ENCODE data around the gene TRIO.

TRIO gene

DNA sequence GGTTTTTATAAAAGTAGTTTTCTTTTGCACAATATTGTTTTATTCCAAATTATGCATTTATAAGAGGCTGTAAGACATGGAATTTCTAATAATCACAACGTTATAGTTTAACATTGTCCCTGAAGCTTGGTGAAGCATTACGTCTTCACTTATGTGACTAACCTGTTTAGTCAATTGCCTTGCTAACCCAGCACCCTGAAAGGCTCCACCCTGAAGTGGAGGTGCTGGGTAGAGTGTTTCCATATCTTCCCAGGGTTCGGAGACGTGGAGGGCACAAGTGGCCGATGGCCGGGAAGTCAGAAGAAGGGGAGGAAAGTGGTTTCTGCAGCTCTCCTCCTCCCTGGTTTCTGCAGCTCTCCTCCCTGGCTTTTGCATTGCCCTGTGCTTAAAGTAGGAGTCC, 83.4 kb downstream of the TRIO start:
- no peak for DNase-seq (ENCODE audit: low read depth)

DNA sequence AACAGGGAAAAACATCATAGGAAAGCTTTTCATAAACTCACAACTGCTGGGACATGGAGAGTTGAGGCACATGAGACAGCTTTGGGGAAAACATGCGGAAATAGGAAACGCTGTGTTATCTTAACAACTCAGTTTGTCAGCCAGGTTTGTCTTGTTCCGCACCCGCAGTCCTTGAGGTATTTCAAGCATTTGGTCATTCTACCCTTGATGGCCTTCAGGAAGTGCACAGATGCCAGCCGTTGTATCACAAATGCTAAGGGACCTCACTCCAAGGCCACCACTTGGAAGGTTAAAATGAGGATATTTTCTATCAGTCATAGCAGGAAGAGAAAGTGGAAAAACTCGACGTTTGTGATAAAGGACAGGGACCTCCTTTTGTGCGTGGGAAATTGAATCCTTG, 83.8 kb downstream of the TRIO start:
- no peak for DNase-seq (ENCODE audit: low read depth)

DNA sequence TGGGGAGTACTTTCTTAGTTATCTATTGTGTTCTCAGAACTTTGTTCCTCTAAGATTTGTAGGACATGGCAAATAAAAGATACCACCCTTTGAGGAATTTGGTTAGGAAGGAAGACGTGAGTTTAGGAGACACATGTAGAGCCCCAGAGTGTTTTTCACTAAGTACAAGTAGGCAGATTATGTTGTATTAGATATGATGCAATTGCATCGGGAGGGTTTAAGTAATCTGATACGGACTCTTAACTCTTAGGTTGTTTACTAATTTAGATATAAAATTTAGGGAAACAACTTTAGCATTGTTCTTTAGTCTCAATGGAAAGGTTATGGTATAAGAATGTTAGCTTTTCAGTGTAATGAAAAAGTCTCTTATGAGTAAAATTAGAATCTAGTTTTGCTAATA, 84.4 kb downstream of the TRIO start:
- DNase-seq (ENCODE audit: low read depth), result no peak

DNA sequence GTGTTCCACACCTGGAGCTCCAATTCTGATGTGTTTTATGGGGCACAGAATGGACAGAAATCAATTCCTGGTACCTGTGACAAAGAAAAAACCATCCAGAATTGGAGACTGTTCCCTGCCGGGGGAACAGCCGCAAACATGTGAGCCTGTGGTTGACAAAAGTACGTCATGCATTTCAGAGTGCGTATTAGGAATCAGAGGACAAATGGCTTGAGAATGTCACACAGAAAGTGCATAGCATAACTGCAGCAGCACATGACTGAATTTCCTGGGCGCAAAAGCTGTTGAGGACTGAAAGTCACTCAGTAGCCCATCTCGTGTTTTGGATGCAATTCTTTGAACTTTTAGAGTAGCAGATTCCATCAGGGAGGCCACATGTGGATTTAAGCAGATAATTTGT, 85.1 kb downstream of the TRIO start:
- DNase-seq (ENCODE audit: low read depth), result no peak

DNA sequence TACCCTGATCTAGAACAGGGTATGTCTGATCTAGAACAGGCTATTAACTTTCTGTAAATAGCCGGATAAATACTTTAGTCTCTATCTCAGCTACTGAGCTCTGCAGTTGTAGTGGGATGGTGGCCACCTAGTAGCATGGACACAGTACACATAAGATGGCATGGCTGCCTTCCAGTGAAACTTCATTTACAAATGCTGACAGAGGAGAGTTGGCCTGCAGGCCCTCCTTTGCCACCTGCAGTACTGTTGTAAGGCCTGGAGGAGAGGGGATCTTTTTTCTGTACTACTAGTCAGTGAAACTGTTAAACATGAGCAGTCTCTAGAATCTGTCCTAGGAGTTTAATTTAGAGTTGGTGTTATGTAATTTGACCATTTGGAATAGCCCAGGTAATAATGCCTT, 86.0 kb downstream of the TRIO start:
- no peak for DNase-seq (ENCODE audit: low read depth)

DNA sequence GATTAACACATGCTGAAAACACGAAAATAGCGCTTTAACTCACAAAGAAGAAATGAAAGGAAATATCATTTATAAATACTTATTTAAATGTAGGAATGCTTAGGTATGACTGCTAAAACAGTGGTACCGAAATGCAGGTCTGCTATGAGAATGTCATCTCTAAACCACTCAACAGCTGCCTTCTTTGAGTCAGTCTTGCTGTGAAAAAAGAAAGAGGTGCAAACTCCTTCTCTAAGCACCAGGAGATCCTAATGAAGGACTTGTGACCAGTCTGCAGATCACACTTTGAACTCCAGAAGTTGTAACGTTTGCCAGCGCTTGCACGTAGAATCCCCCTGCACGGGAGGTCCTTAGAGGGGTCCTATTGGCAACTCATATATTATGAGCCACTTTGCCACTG, 86.6 kb downstream of the TRIO start:
- no peak for DNase-seq (ENCODE audit: low read depth)

DNA sequence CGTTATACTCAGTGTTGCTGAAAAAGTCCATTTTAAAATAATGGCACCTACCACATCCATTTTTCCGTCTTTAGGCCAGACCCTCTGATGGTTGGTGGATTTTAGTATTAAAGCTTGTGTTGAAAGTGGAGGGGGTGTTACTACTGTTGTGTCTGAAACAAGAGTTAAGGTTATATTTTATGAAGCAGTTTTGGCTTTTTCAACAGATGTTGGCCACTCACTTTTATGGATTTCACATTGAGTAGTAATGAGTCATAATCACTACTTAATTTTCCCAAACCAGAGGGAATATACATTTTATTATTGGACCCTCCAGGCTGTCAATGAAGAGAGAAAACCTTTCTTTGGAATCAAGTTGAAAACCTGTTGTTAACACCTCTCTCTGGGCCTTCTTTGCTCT, 88.0 kb downstream of the TRIO start:
- DNase-seq (ENCODE audit: low read depth), result no peak

DNA sequence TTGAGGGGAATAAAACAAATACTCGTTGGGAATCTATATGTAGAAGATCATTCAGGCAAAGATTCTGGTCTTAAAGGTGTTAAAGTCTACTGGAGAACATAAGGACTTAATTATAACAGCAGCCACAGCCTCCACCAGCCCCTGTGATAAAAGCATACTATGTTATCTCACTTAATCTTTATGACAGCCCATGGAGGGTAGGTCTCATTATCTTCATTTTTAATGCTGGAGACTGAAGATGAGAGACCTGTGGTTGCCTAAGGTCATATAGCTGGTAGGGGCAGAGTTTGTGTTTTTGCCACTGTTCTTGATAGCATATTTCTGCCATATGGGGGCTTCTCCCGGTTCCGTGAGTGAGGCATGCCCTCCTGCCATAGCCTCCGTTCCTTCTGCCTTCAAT, 88.7 kb downstream of the TRIO start:
- DNase-seq (ENCODE audit: low read depth), result no peak

DNA sequence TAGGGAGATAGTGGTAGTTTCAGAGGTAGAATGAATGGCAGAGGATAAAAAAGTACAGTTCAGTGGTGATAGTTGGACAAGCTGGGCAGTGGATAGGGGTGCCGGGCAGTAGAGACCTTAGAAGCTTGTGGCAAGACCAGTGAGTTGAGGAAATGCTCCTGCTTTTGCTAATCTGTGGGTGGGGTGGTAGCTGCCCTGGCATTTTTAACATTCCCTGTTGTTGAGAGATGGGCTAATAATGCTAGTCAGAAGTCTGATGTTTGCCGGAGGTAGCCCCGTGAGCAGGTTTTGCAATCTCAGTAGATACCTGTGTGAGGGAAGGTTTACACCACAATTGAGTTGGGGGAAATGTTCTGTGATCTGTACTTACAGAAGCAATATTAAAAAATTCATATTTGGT, 91.1 kb downstream of the TRIO start:
- DNase-seq (ENCODE audit: low read depth), result no peak

DNA sequence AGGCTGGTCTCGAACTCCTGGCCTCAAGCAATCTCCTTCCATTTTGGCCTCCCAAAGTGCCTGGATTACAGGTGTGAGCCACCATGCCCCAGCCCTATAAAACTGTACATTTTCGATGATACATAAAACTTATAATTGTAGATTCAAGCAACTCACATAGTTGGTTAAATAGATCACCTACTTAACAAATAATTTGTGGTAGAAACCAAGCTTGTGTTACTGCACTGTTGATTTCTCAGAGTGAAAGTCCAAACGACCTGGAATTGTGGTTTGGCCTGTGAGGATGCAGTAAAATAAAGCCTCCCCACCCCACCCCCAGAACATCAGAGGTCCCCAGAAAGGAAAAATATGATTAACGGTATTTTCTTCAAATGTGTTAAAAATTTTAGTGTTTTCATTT, 92.7 kb downstream of the TRIO start:
- no peak for DNase-seq (ENCODE audit: low read depth)

DNA sequence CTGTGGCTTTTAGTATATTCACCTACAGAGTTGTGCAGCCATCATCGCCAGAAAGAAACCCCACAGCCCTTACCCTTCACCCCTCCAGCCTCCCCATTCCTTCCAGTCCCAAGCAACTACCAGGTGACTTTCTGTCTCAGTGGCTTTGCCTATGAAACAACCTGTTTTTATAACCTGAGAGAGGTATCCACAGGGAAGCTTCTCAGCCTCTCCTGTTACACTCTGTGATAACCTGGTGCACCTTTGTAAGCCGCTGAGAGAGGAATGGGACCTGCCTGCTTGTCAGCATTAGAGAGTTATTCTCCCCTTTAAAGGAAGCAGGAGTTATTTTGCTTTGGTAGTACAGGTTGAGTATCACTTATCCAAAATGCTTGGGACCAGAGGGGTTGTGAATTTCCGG, 93.6 kb downstream of the TRIO start:
- DNase-seq (ENCODE audit: low read depth), result no peak

DNA sequence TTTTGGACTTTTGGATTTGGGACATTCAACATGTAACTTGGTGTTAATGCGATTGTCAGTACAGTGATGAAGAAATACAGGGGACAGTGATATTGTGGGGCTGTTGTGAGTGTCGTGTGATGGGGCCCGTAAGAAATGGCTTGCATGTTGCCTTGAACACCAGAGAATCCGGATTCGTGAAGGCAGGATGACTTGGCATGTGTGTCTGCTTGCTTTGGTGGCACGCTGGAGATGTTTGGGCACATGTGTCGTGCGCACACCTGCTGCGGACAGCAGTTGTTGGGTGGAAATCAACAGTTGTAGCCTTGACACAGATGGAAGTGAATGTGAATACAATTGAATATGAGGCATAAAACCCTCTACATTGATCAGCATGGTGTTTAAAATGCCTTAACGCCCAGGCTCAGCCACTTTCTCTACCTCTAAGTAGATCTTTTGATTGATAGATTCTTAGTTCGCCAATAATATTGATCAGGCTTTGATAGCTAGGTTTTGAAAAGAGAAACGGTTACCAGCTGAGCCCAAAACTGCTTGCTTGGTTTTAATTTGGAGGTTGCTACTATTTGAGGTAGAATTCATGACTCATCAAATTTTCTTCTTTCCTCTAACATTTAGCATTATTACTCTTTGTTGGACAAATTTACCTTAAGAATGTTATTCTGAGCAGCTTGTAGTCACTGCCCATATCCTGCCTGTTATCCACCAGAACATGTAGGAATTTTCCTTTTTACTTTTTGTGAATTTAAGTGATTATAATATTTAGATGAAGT, 94.4 kb downstream of the TRIO start:
- DNase-seq (ENCODE audit: low read depth), result no peak

DNA sequence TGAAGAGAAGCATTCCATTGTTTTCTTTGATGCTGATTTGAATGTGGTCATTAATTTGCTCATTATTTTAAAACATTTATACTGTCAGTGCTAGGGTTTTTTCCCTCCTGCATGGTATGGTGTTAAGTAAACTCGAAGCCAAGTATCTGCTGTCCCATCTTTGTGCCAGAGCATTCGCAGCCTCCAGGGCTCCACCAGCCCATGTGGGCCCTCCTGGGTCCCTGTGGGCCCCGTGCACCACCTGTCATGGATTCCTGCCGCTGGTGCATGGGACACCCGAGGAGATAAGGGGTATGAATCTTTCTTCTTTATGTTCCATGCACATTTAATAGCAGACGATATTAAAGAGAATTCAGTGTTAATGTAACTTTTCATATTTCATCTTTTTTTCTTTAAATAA, 95.1 kb downstream of the TRIO start:
- no peak for DNase-seq (ENCODE audit: low read depth)

DNA sequence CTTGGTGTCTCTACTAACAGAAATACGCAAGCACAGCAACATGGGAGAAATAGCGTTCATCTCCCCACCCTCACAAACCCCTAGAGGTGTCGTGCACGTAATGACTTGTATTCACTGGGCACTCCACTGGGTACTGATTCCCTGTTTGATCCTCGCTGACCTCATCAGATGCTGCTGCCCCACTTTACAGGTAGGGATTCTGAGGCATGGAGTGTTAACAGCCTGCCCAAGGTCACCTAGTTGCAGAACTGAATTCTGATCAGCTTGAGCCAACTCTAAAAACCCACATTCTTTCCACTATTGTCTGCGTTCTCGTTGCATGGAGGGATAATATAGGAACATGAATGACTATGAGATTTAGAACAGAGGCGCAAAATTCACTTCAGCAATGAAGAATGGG, 96.3 kb downstream of the TRIO start:
- no peak for DNase-seq (ENCODE audit: low read depth)

DNA sequence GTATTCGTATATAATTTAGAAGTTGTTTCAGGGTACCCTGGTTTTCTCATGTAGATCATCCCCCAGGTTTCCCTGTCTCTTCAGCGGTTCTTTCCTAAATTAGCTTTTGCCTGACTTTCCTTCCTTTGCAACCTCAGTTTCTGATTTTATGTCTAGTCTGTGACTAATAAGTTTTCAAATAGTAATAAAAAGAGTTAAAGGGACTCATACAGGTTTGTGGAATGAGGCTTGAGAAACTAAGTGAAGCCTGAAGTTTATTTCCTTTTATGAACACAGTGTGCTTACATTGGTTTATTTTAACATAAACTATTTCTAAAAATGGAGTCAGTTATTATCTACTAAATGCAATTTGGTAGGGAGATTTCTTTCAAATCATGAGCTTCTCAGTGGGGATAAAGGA, 96.8 kb downstream of the TRIO start:
- DNase-seq (ENCODE audit: low read depth), result no peak

DNA sequence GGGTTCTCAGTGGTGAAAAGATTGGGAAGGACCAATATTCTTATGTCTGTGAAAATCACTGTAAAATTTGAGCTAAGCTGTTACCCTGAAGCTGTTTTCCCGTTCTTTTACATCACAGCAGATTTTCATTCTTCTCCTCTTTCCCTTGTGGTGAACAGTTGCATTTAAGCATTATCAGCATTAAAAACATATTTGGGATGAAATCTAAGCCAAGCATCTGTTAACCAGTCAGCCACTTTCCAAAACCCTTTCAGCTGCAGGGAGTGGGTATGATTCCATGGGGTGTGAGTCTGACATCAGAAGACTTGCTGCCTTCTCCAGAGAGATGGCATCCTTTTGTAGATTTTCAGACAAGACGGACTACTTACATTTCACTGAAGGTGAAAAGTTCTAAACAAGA, 97.2 kb downstream of the TRIO start:
- DNase-seq (ENCODE audit: low read depth), result peak; percentile 44

DNA sequence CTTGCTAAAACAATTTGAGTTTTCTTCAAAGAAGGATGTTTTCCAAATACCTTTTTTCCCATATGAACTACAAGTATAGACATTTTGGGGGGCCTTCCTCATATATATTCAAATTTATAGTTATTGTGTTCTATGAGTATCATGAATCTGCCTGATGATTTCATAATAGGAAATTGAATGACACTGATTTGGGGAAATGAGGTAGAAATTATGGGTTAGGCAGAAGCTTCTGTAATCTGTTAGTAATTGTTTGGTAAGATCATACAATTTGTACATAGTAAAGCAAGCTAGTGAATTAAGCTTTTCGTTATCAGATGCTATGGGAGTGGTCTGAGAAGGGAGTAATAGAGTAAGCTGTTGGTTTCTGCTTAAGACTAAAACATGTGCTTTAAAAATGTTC, 98.0 kb downstream of the TRIO start:
- DNase-seq (ENCODE audit: low read depth), result no peak

DNA sequence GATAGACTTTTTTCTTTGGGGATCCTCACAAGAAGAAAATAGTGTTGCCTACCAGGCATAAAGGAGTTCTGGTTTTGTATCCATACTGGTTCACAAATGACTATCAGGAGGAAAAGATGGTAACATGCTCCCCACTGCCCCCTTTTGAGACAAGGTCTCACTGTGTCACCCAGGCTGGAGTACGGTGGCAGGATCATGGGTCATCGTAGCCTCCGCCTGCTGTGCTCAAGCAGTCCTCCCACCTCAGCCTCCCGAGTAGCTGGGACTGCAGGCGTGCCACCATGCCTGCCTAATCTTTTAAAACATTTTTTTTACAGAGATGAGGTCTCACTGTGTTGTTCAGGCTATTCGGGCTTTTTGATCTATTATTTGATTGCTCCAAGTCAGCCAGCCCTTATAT, 99.3 kb downstream of the TRIO start:
- DNase-seq (ENCODE audit: low read depth), result no peak

DNA sequence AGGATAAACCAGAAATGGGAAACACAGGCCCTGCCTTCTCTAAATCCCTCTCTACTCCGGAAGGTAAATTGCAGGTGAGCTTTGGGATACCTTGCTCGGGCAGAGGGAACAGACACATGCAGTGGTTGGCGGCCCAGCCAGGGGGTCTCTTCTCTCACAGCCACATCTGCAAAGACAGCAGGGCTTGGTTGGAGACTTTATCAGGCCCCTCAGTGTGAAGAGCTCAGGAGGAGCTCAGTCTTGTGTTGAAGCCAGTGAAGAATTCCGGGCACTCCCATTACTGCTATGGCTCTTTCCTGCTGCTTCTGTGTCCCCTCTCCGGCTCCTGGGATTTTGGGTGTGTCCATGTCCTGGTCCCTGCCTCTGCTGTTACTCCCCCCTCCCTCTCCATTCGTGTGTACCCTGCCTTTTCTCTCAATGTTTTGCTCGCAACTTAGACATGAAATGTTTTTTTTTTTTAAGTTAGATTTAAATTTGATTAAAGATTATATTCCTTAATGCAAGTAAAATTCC, 99.8 kb downstream of the TRIO start:
- no peak for DNase-seq (ENCODE audit: low read depth)

DNA sequence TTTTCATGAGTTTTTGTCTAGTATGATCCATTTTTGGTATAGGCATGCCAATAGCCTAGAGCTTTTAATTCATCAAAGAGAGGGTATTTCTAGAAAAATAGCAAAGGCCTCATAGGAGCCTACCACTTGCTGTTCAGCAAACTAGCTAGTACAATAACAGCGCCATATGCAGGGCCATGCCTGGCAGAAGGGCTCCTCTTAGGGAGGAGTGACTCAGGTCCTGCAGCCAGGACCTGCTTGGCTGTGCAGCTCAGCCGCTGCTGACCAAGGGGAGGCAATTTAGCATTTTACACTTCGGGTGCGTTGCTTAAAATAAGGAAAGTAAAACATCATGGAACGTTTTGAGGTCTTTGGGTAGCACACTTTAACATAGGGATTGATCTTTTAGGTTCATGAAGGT, 100.6 kb downstream of the TRIO start:
- DNase-seq (ENCODE audit: low read depth), result no peak

DNA sequence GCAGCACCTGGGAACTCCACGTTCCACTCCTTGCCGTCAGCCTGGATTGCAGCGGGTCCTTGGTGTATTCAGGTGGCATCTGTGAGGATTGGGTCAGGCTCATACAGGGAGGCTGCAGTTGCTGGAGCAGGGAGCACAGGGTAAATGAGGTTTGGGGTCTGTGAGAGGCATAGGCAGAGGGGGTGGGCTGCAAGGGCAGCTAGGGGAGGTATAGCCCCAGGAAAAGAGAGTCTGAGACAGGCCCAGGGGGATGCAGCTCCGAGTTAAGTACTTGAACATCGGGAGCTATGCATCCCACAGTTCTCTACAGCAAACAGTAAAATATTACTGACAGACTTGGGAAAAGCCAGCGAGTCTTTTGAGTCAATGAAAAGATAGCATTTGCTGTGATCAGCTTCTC, 101.6 kb downstream of the TRIO start:
- DNase-seq (ENCODE audit: low read depth), result no peak

DNA sequence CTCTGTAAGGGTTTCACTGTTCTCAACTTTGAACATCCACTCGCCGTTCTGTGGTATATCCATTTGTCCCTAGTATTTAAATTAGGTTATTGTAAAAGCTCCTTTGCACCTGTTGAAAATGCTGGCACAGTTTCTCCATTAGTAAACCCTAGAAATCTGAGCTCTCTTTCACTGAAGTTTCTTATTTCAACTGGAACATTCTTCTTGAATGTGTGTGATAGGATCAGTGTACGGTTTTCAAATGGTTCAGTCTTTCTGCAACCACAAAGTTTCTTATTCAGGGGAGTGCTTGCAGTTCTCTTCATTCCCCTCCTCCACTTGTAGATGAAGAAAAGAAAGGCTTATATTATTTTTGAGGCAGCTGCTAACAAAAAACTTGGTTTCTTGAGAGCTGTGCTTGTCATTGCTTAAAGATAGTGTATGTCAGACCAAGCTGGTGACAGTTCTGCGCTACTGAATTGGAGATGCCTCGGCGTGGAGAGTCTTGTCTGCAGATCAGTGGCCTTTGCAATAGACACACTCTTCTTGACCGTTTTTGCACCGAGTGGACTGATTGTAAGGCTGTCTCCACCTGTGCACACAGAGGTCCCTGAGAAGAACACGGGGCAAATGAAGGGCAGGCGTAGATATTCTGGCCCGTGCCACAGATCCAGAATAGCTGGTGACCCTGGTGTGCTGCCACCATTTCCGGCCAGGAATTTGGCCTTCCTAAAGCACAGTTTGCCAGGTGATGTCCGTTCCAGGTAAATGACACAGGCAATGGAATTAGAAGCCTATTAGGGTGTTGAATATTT, 102.2 kb downstream of the TRIO start:
- DNase-seq (ENCODE audit: low read depth), result no peak

DNA sequence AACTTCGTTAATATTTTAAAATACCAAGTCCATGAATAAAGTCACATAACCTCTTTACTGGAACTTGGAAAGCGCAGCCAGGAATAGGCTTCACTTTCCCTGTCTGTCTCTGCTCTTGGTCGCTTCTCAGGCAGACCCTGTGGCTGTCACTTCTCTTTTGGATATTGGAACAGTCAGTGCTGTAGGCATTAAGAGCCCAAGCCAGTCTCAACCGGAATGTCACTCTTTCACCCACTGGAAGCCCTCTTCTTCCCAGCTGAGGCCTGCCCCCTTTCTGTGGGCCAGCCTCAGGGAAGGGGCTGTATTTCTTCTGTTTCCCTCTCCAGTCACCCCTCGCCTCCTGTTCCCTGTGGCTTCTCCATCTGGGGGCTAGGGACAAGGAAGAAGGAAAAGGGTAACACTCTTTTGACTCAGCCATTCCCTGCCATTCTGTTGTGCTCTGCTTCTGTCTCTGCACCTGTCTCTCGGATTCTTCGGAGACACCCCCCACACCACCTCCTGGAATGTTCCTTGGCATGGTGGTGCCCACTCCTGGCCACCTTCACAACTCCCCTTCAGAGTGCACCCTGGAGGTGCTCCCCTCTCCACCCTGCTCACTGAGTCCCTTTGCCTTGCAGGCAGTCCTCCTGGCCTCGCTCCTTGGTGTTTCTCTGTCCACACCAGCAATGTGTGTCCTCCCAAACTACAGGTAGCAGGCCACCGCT, 103.4 kb downstream of the TRIO start:
- DNase-seq (ENCODE audit: low read depth), result no peak
